Neural crest cell (in vitro differentiated cells): ENCODE data around the gene HOXB3. TPM values are rescaled to one million over a fixed set of nuclear protein-coding genes. Genes with fewer than 3 reads are reported as not detected.
A peak's percentile ranks its signal among the peaks of the same experiment; 100 is the strongest.

ENCODE experiments used
- DNase-seq: peaks from one replicate; pipeline ENCODE4 v3.0.0; 2021; ENCODE audit warnings: low read depth, mixed read lengths, low spot score
- H3K27ac Mint-ChIP-seq: one replicate; pipeline ENCODE4 v1.8.0; 2021; ENCODE audit warnings: mild to moderate bottlenecking, mixed read lengths; ENCODE audit not compliant: unreplicated experiment
- H3K27me3 Mint-ChIP-seq: 2 replicates; pipeline ENCODE4 v1.8.0; 2021; ENCODE audit warnings: low read depth, mild to moderate bottlenecking, mixed read lengths
- H3K36me3 Mint-ChIP-seq: 2 replicates; pipeline ENCODE4 v1.8.0; 2021; ENCODE audit warnings: low read depth, mild to moderate bottlenecking, mixed read lengths
- H3K4me1 Mint-ChIP-seq: 2 replicates; pipeline ENCODE4 v1.8.0; 2021; ENCODE audit warnings: mixed read lengths
- H3K4me3 Mint-ChIP-seq: one replicate; pipeline ENCODE4 v1.8.0; 2021; ENCODE audit warnings: mild to moderate bottlenecking, mixed read lengths
- H3K9me3 Mint-ChIP-seq: 2 replicates; pipeline ENCODE4 v1.8.0; 2021; ENCODE audit warnings: mixed read lengths
- CTCF ChIP-seq: fragments of 200-600 bp; sonication (generic); conservative IDR thresholded peaks from 2 replicates; pipeline ENCODE4 v1.5.0; 2021; ENCODE audit warnings: antibody characterized with exemption, mild to moderate bottlenecking
- total RNA-seq: library from RNA; stranded (reverse); gene quantifications from 2 replicates; pipeline ENCODE4 v1.2.1, GENCODE V29; 2021

HOXB3 gene
- total RNA-seq, 1 donor from 2014 or later: 22.8 TPM

- no peaks in the 10 kb centered on the region for H3K9me3 Mint-ChIP-seq
- peaks cover 100% of the 10 kb centered on the region for H3K27me3 Mint-ChIP-seq
- H3K4me1 Mint-ChIP-seq: peaks cover 18% of the 10 kb centered on the region
- TF ChIP-seq CTCF: no peak
- peak overlapping the region; percentile 81 for H3K4me3 Mint-ChIP-seq
- H3K27ac Mint-ChIP-seq: peak overlapping the region; percentile 73
- peaks cover 10% of the 10 kb centered on the region for H3K36me3 Mint-ChIP-seq
- DNase-seq: no peak
These were observed 16.2 kb upstream of the HOXB3 start for GRCh38 chr17:48605991-48606891.

GRCh38 chr17:48605409-48605919, 15.4 kb upstream of the HOXB3 start:
- TF ChIP-seq CTCF: no peak
- peaks cover 12% of the 10 kb centered on the region for H3K4me1 Mint-ChIP-seq
- H3K4me3 Mint-ChIP-seq: peak overlapping the region; percentile 81
- no peak for DNase-seq
- peaks cover 10% of the 10 kb centered on the region for H3K36me3 Mint-ChIP-seq
- H3K9me3 Mint-ChIP-seq: no peaks in the 10 kb centered on the region
- H3K27me3 Mint-ChIP-seq: peaks cover 100% of the 10 kb centered on the region
- H3K27ac Mint-ChIP-seq: no peak overlapping the region

GRCh38 chr17:48604770-48605329, 14.8 kb upstream of the HOXB3 start, which contains the start of gene HOXB6:
Gene HOXB6, minus strand, starts transcription at chr17:48604986. Its CDS starts 6,836 bp downstream, at chr17:48598150.
- Mint-ChIP-seq H3K36me3 (peaks cover 10% of the 10 kb centered on the region), H3K27ac (peak within 1 kb of the TSS; percentile 88), H3K9me3 (no peaks in the 10 kb centered on the region), H3K4me1 (peaks cover 12% of the 10 kb centered on the region), H3K4me3 (peak within 1 kb of the TSS; percentile 81), H3K27me3 (peaks cover 100% of the 10 kb centered on the region)
- no peak for TF ChIP-seq CTCF
- DNase-seq: no peak

- Mint-ChIP-seq H3K27me3 (peaks cover 100% of the 10 kb centered on the region), H3K36me3 (peaks cover 10% of the 10 kb centered on the region), H3K4me1 (peaks cover 10% of the 10 kb centered on the region), H3K9me3 (no peaks in the 10 kb centered on the region), H3K4me3 (peak overlapping the region; percentile 81), H3K27ac (peak overlapping the region; percentile 45)
- no peak for TF ChIP-seq CTCF
- no peak for DNase-seq
These were observed 14.1 kb upstream of the HOXB3 start for GRCh38 chr17:48603959-48604769.
